H1 (cell line): Measurements from ENCODE around the gene GOLGA8G. TPM values are rescaled to one million over a fixed set of nuclear protein-coding genes. Genes with fewer than 3 reads are reported as not detected.

Experiments
- microRNA-seq, 2 experiments: library from miRNA; unstranded; fragments of <30 nt; microRNA quantifications; one replicate each; pipeline versions ENCODE4 to v1.2.0, GENCODE V29; 2016 to 2020; ENCODE audit warnings: borderline microRNAs expressed in 2 of 2, borderline number of aligned reads in 2 of 2, borderline replicate concordance in 1 of 2
- polyA plus RNA-seq, 7 experiments: library from polyadenylated mRNA; depleted of rRNA in 3 of 7; stranded (reverse) in 5 of 7; unstranded in 2 of 7; fragments of >200 nt in 5 of 7; fragments of 200-250 nt in 2 of 7; gene quantifications; 1 replicate in 5 of 7; 2 replicates in 1 of 7; 4 replicates in 1 of 7; pipeline versions ENCODE4 v1.2.1 to v1.2.3, GENCODE V29; 2011 to 2013; ENCODE audit warnings: missing spikeins in 2 of 7, mixed read lengths in 2 of 7
- small RNA-seq: library from polyadenylated mRNA; stranded (forward); fragments of <200 nt; extraction: miRNeasy Mini kit (QIAGEN cat#:217004); gene quantifications from one replicate; pipeline ENCODE3, GENCODE V24; 2013; ENCODE audit not compliant: insufficient read depth
- total RNA-seq: library from RNA; stranded (reverse); fragmentation: NEBNext Ultra II Directional; extraction: Animal tissue kit (Norgen Biotek cat#: 25700); gene quantifications from 2 replicates; pipeline ENCODE4 v1.2.1, GENCODE V29; 2021

GOLGA8G gene
- total and polyA plus RNA-seq, 2 of the 8 experiments (the other 6 are each of a cell fraction or from before 2014, with no cell fraction given): not detected

Small RNA genes lying within 50 kb of the gene (microRNA-seq; reads per million reads assigned to microRNA genes)
- gene MIR4509-3: 0 reads per million in 2 experiments

Small RNA genes lying within 50 kb of the gene (small RNA-seq; reads per million reads assigned to genes)
- gene AC138749.2: not detected
- not detected for gene AC138749.4
- gene AC138749.5: not detected
- gene MIR4509-3: not detected
- not detected for gene RF00017

Other genes starting within 250 kb of the GOLGA8G start
- 83.0 and 88.7 TPM in 2 replicates for gene HERC2, start 210.8 kb downstream of the GOLGA8G start, total RNA-seq
- 79.2 and 88.7 TPM in 2 replicates for gene HERC2, start 210.8 kb downstream of the GOLGA8G start, polyA plus RNA-seq (2011; rRNA removed)
- gene GOLGA6L24, start 174.9 kb downstream of the GOLGA8G start, total RNA-seq: not detected in 2 replicates
- not detected in 2 replicates for gene GOLGA6L24, start 174.9 kb downstream of the GOLGA8G start, polyA plus RNA-seq (2011; rRNA removed)
- gene GOLGA8F, start 154.3 kb downstream of the GOLGA8G start, total RNA-seq: not detected in 2 replicates
- not detected in 2 replicates for gene GOLGA8F, start 154.3 kb downstream of the GOLGA8G start, polyA plus RNA-seq (2011; rRNA removed)
- gene GOLGA6L25, start 20.6 kb upstream of the GOLGA8G start, total RNA-seq: not detected in 2 replicates
- not detected in 2 replicates for gene GOLGA6L25, start 20.6 kb upstream of the GOLGA8G start, polyA plus RNA-seq (2011; rRNA removed)
- gene GOLGA8M, start 179.4 kb upstream of the GOLGA8G start, total RNA-seq: not detected in 2 replicates
- 0.05 TPM in 1 of 2 replicates, not detected in the other for gene GOLGA8M, start 179.4 kb upstream of the GOLGA8G start, polyA plus RNA-seq (2011; rRNA removed)